Measurements from ENCODE around the gene ALK.

DNA sequence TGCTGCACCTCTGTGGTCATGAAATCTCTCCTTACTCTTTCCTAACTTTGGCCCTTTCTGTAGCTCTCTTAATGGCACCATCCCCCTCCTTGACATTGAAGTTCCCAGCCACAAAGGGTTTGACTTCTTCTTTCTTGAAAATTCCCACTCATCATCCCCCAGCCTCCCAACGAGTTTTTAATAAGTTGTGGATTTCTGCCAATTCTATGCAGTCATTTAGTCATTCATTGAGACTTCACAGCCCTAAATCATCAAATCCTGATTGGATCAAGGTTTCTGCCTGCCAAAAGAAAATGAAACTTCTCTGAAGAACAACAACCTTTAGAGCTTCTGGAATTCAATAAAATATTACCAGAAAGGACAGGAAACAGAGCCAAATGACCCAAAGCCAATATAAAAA, 451.9 kb downstream of the ALK start:
- TF ChIP-seq POLR2A (IDR thresholded peaks at IDR 0.05; ENCODE audit: low read length) (no peak), GATA1 (IDR thresholded peaks at IDR 0.05; ENCODE audit: low read depth, low read length) (no peak)
